Liver (tissue), 9 donors: ENCODE data around the gene CREB3L1. TPM values are rescaled to one million over a fixed set of nuclear protein-coding genes. Genes with fewer than 3 reads are reported as not detected.

Experiments used
- DNase-seq: peaks from one replicate; pipeline ENCODE4 v3.0.0-alpha.2; 2017; ENCODE audit warnings: low spot score
- H3K27ac ChIP-seq, 2 donors: one replicate each; pipeline ENCODE4 v1.7.0; 2013; ENCODE audit warnings: inconsistent platforms in 2 of 2, low read length in 2 of 2, control low read depth in 1 of 2, low read depth in 1 of 2, mild to moderate bottlenecking in 1 of 2
- H3K27me3 ChIP-seq, 4 donors: one replicate each; pipeline versions ENCODE4 v1.6.1 to v1.7.0; 2013; ENCODE audit warnings: low read length in 3 of 4, inconsistent platforms in 1 of 4, mild to moderate bottlenecking in 1 of 4, moderate library complexity in 1 of 4; ENCODE audit not compliant: control insufficient read depth in 4 of 4, insufficient read depth in 4 of 4
- H3K36me3 ChIP-seq, 4 donors: one replicate each; pipeline versions ENCODE4 v1.6.1 to v1.7.0; 2013; ENCODE audit warnings: low read length in 3 of 4, mild to moderate bottlenecking in 3 of 4, low read depth in 1 of 4, moderate library complexity in 1 of 4; ENCODE audit not compliant: control insufficient read depth in 4 of 4, insufficient read depth in 3 of 4
- H3K4me1 ChIP-seq, 4 donors: one replicate each; pipeline versions ENCODE4 v1.6.1 to v1.7.0; 2013; ENCODE audit warnings: low read length in 3 of 4, mild to moderate bottlenecking in 3 of 4, moderate library complexity in 1 of 4; ENCODE audit not compliant: control insufficient read depth in 4 of 4, insufficient read depth in 4 of 4
- H3K4me3 ChIP-seq, 3 donors: one replicate each; pipeline versions ENCODE4 v1.6.1 to v1.7.0; 2013; ENCODE audit warnings: low read length in 3 of 3, control low read depth in 1 of 3, low read depth in 1 of 3, mild to moderate bottlenecking in 1 of 3
- H3K9ac ChIP-seq, 2 donors: one replicate each; pipeline ENCODE4 v1.7.0; 2013; ENCODE audit warnings: low read length in 2 of 2, mild to moderate bottlenecking in 2 of 2, moderate library complexity in 2 of 2, control low read depth in 1 of 2, low read depth in 1 of 2
- H3K9me3 ChIP-seq, 4 donors: one replicate each; pipeline versions ENCODE4 v1.6.1 to v1.7.0; 2013; ENCODE audit warnings: low read length in 3 of 4; ENCODE audit not compliant: control insufficient read depth in 4 of 4
- EGR1 ChIP-seq, 2 donors: IDR thresholded peaks; 2 replicates each; pipeline ENCODE4 v1.6.1; 2016 to 2018; ENCODE audit warnings: antibody characterized with exemption in 2 of 2, low read depth in 2 of 2
- FOXA1 ChIP-seq: IDR thresholded peaks from 2 replicates; pipeline ENCODE4 v1.6.1; 2016; ENCODE audit warnings: antibody characterized with exemption
- FOXA2 ChIP-seq: IDR thresholded peaks from 2 replicates; pipeline ENCODE4 v1.6.1; 2016; ENCODE audit warnings: antibody characterized with exemption
- GABPA ChIP-seq, 2 donors: IDR thresholded peaks in 1 of 2; conservative IDR thresholded peaks in 1 of 2; 2 replicates each; pipeline ENCODE4 v1.6.1; 2016; ENCODE audit warnings: antibody characterized with exemption in 2 of 2, mild to moderate bottlenecking in 1 of 2, moderate library complexity in 1 of 2
- HNF4A ChIP-seq, 2 donors: conservative IDR thresholded peaks; 2 replicates each; pipeline ENCODE4 v1.6.1; 2016; ENCODE audit warnings: antibody characterized with exemption in 2 of 2, mild to moderate bottlenecking in 2 of 2
- HNF4G ChIP-seq: IDR thresholded peaks from 2 replicates; pipeline ENCODE4 v1.6.1; 2016; ENCODE audit warnings: antibody characterized with exemption
- JUND ChIP-seq, 2 donors: IDR thresholded peaks; 2 replicates each; pipeline ENCODE4 v1.6.1; 2016; ENCODE audit warnings: antibody characterized with exemption in 2 of 2
- NR2F2 ChIP-seq: IDR thresholded peaks from 2 replicates; pipeline ENCODE4 v1.6.1; 2016; ENCODE audit warnings: antibody characterized with exemption
- RAD21 ChIP-seq, 2 donors: IDR thresholded peaks; 2 replicates each; pipeline ENCODE4 v1.6.1; 2016; ENCODE audit warnings: antibody characterized with exemption in 2 of 2, mild to moderate bottlenecking in 2 of 2
- RXRA ChIP-seq, 2 donors: IDR thresholded peaks; 2 replicates each; pipeline ENCODE4 v1.6.1; 2017 to 2018; ENCODE audit warnings: antibody characterized with exemption in 2 of 2, mild to moderate bottlenecking in 1 of 2
- SP1 ChIP-seq: IDR thresholded peaks from 2 replicates; pipeline ENCODE4 v1.6.1; 2018; ENCODE audit warnings: antibody characterized with exemption, mild to moderate bottlenecking
- TAF1 ChIP-seq: conservative IDR thresholded peaks from 2 replicates; pipeline ENCODE4 v1.6.1; 2016; ENCODE audit warnings: antibody characterized with exemption, mild to moderate bottlenecking
- YY1 ChIP-seq: IDR thresholded peaks from 2 replicates; pipeline ENCODE4 v1.6.1; 2016; ENCODE audit warnings: antibody characterized with exemption, mild to moderate bottlenecking
- WGBS: extraction: QIAGEN DNeasy Blood & Tissue Kit; methylation state at CpG from one replicate; pipeline ENCODE4 v1.1.7; 2013; 5-methylcytosine and 5-hydroxymethylcytosine counted together
- polyA plus RNA-seq, 2 donors: library from polyadenylated mRNA; stranded (reverse) in 1 of 2; unstranded in 1 of 2; fragments of 200-250 nt in 1 of 2; fragments of >200 nt in 1 of 2; fragmentation: Nextera tagmentation in 1 of 2; extraction: Ambion mirVana in 1 of 2; gene quantifications; one replicate each; pipeline versions ENCODE4 v1.2.1 to v1.2.3, GENCODE V29; 2013 to 2015
- total RNA-seq, 2 donors: library from RNA; depleted of rRNA; stranded (reverse); fragments of >200 nt; gene quantifications; one replicate each; pipeline ENCODE4 v1.2.3, GENCODE V29; 2014
- TF ChIP-seq, protein P1 (sequence below): fragments of 150-350 bp; IDR thresholded peaks from 2 replicates; pipeline ENCODE4 v1.5.1; 2017; ENCODE audit warnings: improper control_type of control experiment, low read depth, low read length; ENCODE audit not compliant: missing input control
- TF ChIP-seq, protein P2 (sequence below): IDR thresholded peaks from 2 replicates; pipeline ENCODE4 v1.6.1; 2016; ENCODE audit warnings: antibody characterized with exemption, mild to moderate bottlenecking
- TF ChIP-seq, protein P3 (sequence below): IDR thresholded peaks from 2 replicates; pipeline ENCODE4 v1.6.1; 2016; ENCODE audit warnings: antibody characterized with exemption
- TF ChIP-seq, protein P4 (sequence below): IDR thresholded peaks from 2 replicates; pipeline ENCODE4 v1.6.1; 2016; ENCODE audit warnings: antibody characterized with exemption
- TF ChIP-seq, protein P5 (sequence below): IDR thresholded peaks from 2 replicates; pipeline ENCODE4 v1.6.1; 2016; ENCODE audit warnings: antibody characterized with exemption
- donor health status: healthy.
- donor health status: healthy.
- donor health status: healthy.
- donor health status: healthy.
- donor health status: healthy.

CREB3L1 gene
- total and polyA plus RNA-seq, 4 donors: 0.14 to 1.3 (median 0.33) TPM

DNA sequence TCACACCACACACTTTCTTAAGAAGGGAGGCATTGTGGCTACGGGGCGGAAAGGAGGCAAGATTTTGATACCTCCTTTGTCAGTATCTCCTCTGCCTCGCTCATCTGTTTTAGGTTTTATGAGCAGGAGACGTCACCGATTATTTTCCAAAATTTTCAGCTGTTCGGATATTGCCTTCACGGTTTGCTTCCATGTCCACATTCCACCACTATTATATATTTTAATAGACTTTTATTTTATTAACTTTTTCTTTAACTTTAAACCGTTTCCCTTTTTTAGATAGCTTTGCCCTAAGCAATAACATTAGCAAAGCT, 33.7 kb upstream of the CREB3L1 start:
- TF ChIP-seq NR2F2: no peak
- TF ChIP-seq, protein P1, sequence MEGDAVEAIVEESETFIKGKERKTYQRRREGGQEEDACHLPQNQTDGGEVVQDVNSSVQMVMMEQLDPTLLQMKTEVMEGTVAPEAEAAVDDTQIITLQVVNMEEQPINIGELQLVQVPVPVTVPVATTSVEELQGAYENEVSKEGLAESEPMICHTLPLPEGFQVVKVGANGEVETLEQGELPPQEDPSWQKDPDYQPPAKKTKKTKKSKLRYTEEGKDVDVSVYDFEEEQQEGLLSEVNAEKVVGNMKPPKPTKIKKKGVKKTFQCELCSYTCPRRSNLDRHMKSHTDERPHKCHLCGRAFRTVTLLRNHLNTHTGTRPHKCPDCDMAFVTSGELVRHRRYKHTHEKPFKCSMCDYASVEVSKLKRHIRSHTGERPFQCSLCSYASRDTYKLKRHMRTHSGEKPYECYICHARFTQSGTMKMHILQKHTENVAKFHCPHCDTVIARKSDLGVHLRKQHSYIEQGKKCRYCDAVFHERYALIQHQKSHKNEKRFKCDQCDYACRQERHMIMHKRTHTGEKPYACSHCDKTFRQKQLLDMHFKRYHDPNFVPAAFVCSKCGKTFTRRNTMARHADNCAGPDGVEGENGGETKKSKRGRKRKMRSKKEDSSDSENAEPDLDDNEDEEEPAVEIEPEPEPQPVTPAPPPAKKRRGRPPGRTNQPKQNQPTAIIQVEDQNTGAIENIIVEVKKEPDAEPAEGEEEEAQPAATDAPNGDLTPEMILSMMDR: no peak
- no peak for TF ChIP-seq TAF1
- no peak for TF ChIP-seq RAD21 (IDR thresholded peaks at IDR 0.05)
- TF ChIP-seq HNF4A (conservative IDR thresholded peaks at IDR 0.05): no peak
- TF ChIP-seq, protein P2, sequence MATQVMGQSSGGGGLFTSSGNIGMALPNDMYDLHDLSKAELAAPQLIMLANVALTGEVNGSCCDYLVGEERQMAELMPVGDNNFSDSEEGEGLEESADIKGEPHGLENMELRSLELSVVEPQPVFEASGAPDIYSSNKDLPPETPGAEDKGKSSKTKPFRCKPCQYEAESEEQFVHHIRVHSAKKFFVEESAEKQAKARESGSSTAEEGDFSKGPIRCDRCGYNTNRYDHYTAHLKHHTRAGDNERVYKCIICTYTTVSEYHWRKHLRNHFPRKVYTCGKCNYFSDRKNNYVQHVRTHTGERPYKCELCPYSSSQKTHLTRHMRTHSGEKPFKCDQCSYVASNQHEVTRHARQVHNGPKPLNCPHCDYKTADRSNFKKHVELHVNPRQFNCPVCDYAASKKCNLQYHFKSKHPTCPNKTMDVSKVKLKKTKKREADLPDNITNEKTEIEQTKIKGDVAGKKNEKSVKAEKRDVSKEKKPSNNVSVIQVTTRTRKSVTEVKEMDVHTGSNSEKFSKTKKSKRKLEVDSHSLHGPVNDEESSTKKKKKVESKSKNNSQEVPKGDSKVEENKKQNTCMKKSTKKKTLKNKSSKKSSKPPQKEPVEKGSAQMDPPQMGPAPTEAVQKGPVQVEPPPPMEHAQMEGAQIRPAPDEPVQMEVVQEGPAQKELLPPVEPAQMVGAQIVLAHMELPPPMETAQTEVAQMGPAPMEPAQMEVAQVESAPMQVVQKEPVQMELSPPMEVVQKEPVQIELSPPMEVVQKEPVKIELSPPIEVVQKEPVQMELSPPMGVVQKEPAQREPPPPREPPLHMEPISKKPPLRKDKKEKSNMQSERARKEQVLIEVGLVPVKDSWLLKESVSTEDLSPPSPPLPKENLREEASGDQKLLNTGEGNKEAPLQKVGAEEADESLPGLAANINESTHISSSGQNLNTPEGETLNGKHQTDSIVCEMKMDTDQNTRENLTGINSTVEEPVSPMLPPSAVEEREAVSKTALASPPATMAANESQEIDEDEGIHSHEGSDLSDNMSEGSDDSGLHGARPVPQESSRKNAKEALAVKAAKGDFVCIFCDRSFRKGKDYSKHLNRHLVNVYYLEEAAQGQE: no peak
- TF ChIP-seq GABPA (IDR thresholded peaks at IDR 0.05 in 1 of 2, conservative IDR thresholded peaks at IDR 0.05 in 1 of 2): no peak
- TF ChIP-seq FOXA1: no peak
- TF ChIP-seq, protein P3, sequence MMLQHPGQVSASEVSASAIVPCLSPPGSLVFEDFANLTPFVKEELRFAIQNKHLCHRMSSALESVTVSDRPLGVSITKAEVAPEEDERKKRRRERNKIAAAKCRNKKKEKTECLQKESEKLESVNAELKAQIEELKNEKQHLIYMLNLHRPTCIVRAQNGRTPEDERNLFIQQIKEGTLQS: no peak
- TF ChIP-seq HNF4G: no peak
- TF ChIP-seq SP1: no peak
- TF ChIP-seq, protein P4, sequence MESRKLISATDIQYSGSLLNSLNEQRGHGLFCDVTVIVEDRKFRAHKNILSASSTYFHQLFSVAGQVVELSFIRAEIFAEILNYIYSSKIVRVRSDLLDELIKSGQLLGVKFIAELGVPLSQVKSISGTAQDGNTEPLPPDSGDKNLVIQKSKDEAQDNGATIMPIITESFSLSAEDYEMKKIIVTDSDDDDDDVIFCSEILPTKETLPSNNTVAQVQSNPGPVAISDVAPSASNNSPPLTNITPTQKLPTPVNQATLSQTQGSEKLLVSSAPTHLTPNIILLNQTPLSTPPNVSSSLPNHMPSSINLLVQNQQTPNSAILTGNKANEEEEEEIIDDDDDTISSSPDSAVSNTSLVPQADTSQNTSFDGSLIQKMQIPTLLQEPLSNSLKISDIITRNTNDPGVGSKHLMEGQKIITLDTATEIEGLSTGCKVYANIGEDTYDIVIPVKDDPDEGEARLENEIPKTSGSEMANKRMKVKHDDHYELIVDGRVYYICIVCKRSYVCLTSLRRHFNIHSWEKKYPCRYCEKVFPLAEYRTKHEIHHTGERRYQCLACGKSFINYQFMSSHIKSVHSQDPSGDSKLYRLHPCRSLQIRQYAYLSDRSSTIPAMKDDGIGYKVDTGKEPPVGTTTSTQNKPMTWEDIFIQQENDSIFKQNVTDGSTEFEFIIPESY: no peak
- TF ChIP-seq FOXA2: no peak
- TF ChIP-seq JUND (IDR thresholded peaks at IDR 0.05): no peak
- no peak for TF ChIP-seq RXRA (IDR thresholded peaks at IDR 0.05)
- TF ChIP-seq YY1: no peak
- TF ChIP-seq EGR1 (IDR thresholded peaks at IDR 0.05; ENCODE audit: low read depth in 2 of 2): no peak
- TF ChIP-seq, protein P5, sequence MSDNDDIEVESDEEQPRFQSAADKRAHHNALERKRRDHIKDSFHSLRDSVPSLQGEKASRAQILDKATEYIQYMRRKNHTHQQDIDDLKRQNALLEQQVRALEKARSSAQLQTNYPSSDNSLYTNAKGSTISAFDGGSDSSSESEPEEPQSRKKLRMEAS: no peak
- Histone ChIP-seq H3K4me1 (peaks cover 4 to 18% (median 10%) of the 10 kb centered on the region in 4 donors), H3K27ac (no peak overlapping the region), H3K36me3 (no peaks in the 10 kb centered on the region), H3K9me3 (no peaks in the 10 kb centered on the region), H3K9ac (no peak overlapping the region), H3K4me3 (peak overlapping the region in 2 of 3 donors; percentile 24 to 41), H3K27me3 (peaks cover 0 to 2% (median 0%) of the 10 kb centered on the region in 4 donors)
- WGBS: 55% methylated on average over 8 of the region's 8 CpGs
- no peak for DNase-seq
